ENCODE data around the gene WNT5B.
A peak's percentile ranks its signal among the peaks of the same experiment; 100 is the strongest.
"Not testable (repeated sequence)": the region's sequence is repeated elsewhere in the genome, so short reads cannot be mapped to it uniquely, and the experiment has no call there.

The WNT5B gene

GRCh38 chr12:1598757-1599156 lies 30.3 kb upstream of the WNT5B start:
- no peak for DNase-seq (ENCODE audit: low read depth in 3 of 3)

GRCh38 chr12:1602706-1603105 lies 26.3 kb upstream of the WNT5B start:
- not testable (repeated sequence) for DNase-seq (ENCODE audit: low read depth in 3 of 3)

- DNase-seq (ENCODE audit: low read depth in 3 of 3): no peak
These were observed 25.6 kb upstream of the WNT5B start for GRCh38 chr12:1603269-1603993.

GRCh38 chr12:1604464-1604863 lies 24.6 kb upstream of the WNT5B start:
- no peak for DNase-seq (ENCODE audit: low read depth in 3 of 3)

- peak in 2 of 3 experiments; percentile 24 to 27 for DNase-seq (ENCODE audit: low read depth in 3 of 3)
These were observed 23.7 kb upstream of the WNT5B start for GRCh38 chr12:1605129-1606020.

- DNase-seq (ENCODE audit: low read depth in 3 of 3): peak; percentile 59 to 69 (median 61)
These were observed 22.9 kb upstream of the WNT5B start for GRCh38 chr12:1606021-1606622.

GRCh38 chr12:1607940-1608712 lies 20.9 kb upstream of the WNT5B start:
- no peak for DNase-seq (ENCODE audit: low read depth in 3 of 3)

GRCh38 chr12:1608713-1609119 lies 20.3 kb upstream of the WNT5B start:
- no peak for DNase-seq (ENCODE audit: low read depth in 3 of 3)

GRCh38 chr12:1610072-1610643 lies 18.9 kb upstream of the WNT5B start:
- no peak for DNase-seq (ENCODE audit: low read depth in 3 of 3)

GRCh38 chr12:1611803-1612572 lies 17.0 kb upstream of the WNT5B start:
- no peak for DNase-seq (ENCODE audit: low read depth in 3 of 3)

- DNase-seq (ENCODE audit: low read depth in 3 of 3): no peak
These were observed 15.2 kb upstream of the WNT5B start for GRCh38 chr12:1613860-1614259.

GRCh38 chr12:1614360-1614759 lies 14.7 kb upstream of the WNT5B start:
- DNase-seq (ENCODE audit: low read depth in 3 of 3): no peak

- DNase-seq (ENCODE audit: low read depth in 3 of 3): no peak
These were observed 12.6 kb upstream of the WNT5B start for GRCh38 chr12:1616233-1617066.

GRCh38 chr12:1618489-1618888 lies 10.5 kb upstream of the WNT5B start:
- DNase-seq (ENCODE audit: low read depth in 3 of 3): no peak

- DNase-seq (ENCODE audit: low read depth in 3 of 3): no peak
These were observed 9.9 kb upstream of the WNT5B start for GRCh38 chr12:1619159-1619558.

GRCh38 chr12:1619587-1619986 lies 9.4 kb upstream of the WNT5B start:
- DNase-seq (ENCODE audit: low read depth in 3 of 3): no peak

- DNase-seq (ENCODE audit: low read depth in 3 of 3): no peak
These were observed 8.9 kb upstream of the WNT5B start for GRCh38 chr12:1620092-1620491.

GRCh38 chr12:1622406-1622805 lies 6.6 kb upstream of the WNT5B start:
- no peak for DNase-seq (ENCODE audit: low read depth in 3 of 3)

GRCh38 chr12:1629338-1630132 lies 504 bp downstream of the WNT5B start:
- no peak for DNase-seq (ENCODE audit: low read depth in 3 of 3)
